HG02588 (cell line): ENCODE results near the gene IL17B.

ENCODE experiments used
- ATAC-seq: cut with Tn5 transposase; IDR thresholded peaks from one replicate; pipeline ENCODE4 v1.9.1; 2021; ENCODE audit warnings: mild to moderate bottlenecking, moderate library complexity; ENCODE audit not compliant: unreplicated experiment

IL17B gene

DNA sequence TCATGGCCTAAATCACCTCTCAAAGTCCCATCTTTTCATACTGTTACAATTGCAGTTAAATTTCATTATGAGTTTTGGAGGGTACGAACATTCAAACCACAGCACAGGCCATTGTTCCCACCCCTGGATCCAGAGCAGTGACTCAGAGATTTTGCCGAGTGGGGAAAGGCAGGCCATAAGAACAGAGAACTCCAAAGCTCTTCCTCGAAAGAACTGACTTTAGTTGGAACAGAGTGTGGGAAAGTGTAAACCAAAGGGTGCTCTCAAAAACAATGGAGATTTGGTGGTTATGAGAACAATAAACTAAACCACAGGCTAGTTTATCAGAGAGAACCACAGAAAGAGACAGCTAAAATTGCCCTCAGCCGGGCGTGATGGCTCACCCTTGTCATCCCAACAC is 53.2 kb downstream of the IL17B start:
- no peak for ATAC-seq

DNA sequence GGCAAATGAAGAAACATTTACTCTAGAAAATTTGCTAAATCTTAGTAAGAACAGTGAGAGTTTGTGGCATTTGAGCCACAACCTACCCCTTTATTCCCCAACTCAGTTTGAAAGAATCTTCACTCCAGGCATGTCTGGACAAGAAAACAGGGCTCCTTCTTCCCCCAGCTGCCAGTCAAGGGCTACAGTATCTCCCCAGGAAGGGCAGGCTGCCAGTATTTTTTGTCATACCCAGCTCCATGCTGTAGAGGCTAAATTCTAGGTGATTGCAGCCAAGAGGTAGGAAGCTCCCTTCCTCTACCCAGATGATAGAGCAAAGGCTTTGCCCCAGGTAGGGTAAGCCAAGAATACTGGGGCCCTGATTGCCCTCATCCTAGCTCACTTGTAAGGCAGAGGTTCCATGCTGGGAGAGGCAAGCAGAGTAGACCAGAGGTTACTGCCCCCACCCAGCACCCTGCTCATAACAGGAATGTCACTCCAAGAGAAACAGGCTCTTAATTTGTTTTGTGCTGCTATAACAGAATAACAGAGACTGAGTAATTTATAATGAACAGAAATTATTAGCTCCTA is 53.8 kb downstream of the IL17B start:
- ATAC-seq: no peak

DNA sequence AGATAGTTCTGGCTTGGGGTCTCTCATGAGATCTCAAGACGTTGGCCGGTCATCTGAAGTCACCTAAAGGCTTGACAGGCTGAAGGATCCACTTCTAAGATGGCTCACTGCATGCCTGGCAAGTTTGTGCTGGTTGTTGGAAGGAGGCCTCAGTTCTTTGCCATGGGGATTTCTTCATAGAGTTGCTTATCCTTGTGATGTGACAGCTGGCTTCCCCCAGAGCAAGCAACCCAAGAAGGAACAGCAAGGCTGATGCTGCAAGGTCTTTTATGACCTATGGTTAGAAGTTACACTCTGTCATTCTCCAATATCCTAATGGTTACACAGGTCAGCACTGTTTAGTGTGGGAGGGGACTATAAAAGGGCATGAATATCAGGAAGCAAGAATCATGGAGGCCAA is 54.5 kb downstream of the IL17B start:
- no peak for ATAC-seq
